T-helper 2 cell treated with Interferon-gamma antibody and Interleukin-4, amounts not matched to agents 5 μg/mL and 100 μg/mL, for 36 hours (primary cell): ENCODE data around the gene TBXAS1.
"Not testable (repeated sequence)": the region's sequence is repeated elsewhere in the genome, so short reads cannot be mapped to it uniquely, and the experiment has no call there.

Experiments
- DNase-seq: peaks from one replicate; pipeline ENCODE4 v3.0.0; 2021; ENCODE audit warnings: low spot score
- H3K27ac Mint-ChIP-seq: one replicate; pipeline ENCODE4 v1.8.0; 2021; ENCODE audit warnings: mild to moderate bottlenecking, mixed read lengths
- H3K27me3 Mint-ChIP-seq: one replicate; pipeline ENCODE4 v1.8.0; 2021; ENCODE audit warnings: low read depth, mixed read lengths
- H3K36me3 Mint-ChIP-seq: one replicate; pipeline ENCODE4 v1.8.0; 2021; ENCODE audit warnings: low read depth, mixed read lengths
- H3K4me1 Mint-ChIP-seq: one replicate; pipeline ENCODE4 v1.8.0; 2021; ENCODE audit warnings: low read depth, mixed read lengths
- H3K4me3 Mint-ChIP-seq: one replicate; pipeline ENCODE4 v1.8.0; 2022; ENCODE audit warnings: mild to moderate bottlenecking, moderate library complexity, mixed read lengths
- H3K9me3 Mint-ChIP-seq: one replicate; pipeline ENCODE4 v1.8.0; 2021; ENCODE audit warnings: mixed read lengths

The TBXAS1 gene

DNA sequence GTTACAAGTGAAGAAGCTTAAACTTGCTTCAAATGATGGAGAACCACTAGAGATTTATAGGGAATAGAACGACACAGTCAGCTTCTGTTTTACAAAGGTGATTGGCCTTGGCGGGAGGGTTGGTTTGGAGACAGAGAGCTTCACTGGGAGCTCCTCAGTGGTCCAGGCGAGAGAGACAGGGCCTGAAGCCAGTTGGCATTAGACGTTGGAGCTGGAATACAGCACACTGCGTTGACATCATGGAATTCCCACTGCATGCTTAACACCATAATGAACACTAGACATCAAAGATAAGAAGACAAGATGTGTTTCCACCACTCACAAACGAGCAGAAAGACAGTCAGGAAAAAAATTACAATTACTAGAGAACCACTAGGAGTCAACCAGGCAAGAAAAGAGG is 67.8 kb downstream of the TBXAS1 start:
- Mint-ChIP-seq H3K27me3 (peaks cover 3% of the 10 kb centered on the region), H3K27ac (no peak overlapping the region)

GRCh38 chr7:139897422-139898090 is 68.5 kb downstream of the TBXAS1 start:
- Mint-ChIP-seq H3K36me3 (no peaks in the 10 kb centered on the region), H3K4me1 (no peaks in the 10 kb centered on the region), H3K27me3 (peaks cover 3% of the 10 kb centered on the region), H3K9me3 (peaks cover under 1% of the 10 kb centered on the region), H3K27ac (no peak overlapping the region), H3K4me3 (no peak overlapping the region)
- no peak for DNase-seq

More for the DNA sequence above, 67.8 kb downstream of the TBXAS1 start:
- Mint-ChIP-seq H3K4me3 (no peak overlapping the region), H3K4me1 (no peaks in the 10 kb centered on the region), H3K36me3 (no peaks in the 10 kb centered on the region), H3K9me3 (no peaks in the 10 kb centered on the region)
- no peak for DNase-seq

GRCh38 chr7:139898483-139898882 is 69.4 kb downstream of the TBXAS1 start:
- DNase-seq, result no peak
- no peak overlapping the region for H3K4me3 Mint-ChIP-seq

DNA sequence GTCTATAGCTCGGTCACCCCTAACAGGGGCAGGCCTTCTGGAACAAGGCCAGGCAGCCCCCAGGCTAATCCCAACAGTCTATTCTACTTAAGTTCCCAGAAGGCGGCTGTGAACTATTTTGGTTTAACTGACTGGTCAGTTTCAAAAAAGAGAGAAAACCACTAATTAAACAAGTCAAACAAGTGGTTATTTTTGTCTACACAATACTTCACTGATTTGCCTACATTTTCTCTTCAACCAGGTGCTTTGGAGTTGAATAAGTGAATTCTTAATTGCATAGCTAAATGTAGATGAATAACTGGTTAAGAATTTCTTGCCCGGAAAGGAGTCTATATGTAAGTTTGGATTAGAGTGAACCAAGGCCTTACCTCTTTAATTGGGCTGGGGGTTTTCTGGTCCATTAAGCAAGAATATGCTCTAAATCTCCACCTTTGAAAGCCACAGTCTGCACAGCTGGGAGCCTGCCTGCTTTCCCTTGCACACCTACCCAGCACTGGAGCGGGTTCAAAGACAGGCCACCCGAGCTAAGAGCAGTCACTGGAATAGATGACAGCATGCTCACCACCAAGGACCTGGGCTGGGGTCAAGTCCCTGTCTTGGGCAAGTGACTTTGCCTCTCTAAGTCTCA is 70.4 kb downstream of the TBXAS1 start:
- DNase-seq, result no peak
- Mint-ChIP-seq H3K4me3 (no peak overlapping the region), H3K36me3 (no peaks in the 10 kb centered on the region), H3K4me1 (no peaks in the 10 kb centered on the region), H3K27me3 (peaks cover 16% of the 10 kb centered on the region), H3K27ac (no peak overlapping the region), H3K9me3 (peaks cover 14% of the 10 kb centered on the region)

More at GRCh38 chr7:139898483-139898882, 69.4 kb downstream of the TBXAS1 start:
- Mint-ChIP-seq H3K36me3 (no peaks in the 10 kb centered on the region), H3K27me3 (peaks cover 8% of the 10 kb centered on the region), H3K27ac (no peak overlapping the region), H3K9me3 (peaks cover 10% of the 10 kb centered on the region), H3K4me1 (no peaks in the 10 kb centered on the region)

GRCh38 chr7:139900326-139900725 is 71.3 kb downstream of the TBXAS1 start:
- DNase-seq, result no peak
- peaks cover 24% of the 10 kb centered on the region for H3K27me3 Mint-ChIP-seq
- H3K36me3 Mint-ChIP-seq, result no peaks in the 10 kb centered on the region
- H3K4me1 Mint-ChIP-seq, result no peaks in the 10 kb centered on the region
- peaks cover 14% of the 10 kb centered on the region for H3K9me3 Mint-ChIP-seq
- no peak overlapping the region for H3K27ac Mint-ChIP-seq
- H3K4me3 Mint-ChIP-seq, result no peak overlapping the region

DNA sequence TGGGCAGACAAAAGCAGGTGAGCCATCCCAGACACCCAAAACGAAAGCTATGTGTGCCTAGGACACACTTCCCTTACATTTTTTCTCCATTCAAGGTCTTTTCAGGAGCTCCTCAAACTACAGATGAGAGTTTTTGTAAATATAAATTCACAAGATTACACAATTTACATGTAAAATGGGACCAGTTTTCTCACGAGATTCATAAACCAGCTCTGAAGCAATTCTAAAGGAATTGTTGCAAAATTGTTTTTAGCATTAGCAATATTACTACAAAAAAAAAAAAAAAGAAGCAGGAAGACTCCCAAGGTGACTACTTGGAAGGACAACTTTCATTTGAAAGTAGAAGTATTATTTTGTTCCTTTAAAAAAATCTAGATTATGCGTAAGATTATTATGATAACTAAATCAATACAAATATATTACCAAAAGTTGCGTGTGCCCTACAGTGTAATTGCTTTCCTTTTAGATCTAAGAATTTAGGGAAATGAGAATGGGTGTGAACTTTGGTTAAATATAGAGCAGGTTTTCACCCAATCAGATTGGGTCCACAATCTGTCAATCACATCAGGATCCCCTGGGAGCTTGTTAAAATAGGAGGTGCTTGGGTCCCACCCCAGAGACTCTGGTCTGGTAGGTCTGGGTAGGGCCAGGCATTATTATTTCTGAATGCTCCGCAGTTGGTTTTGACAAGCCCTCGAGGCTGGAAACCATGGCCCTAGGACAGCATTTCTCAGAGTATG is 72.2 kb downstream of the TBXAS1 start:
- peaks cover 23% of the 10 kb centered on the region for H3K27me3 Mint-ChIP-seq
- H3K4me3 Mint-ChIP-seq, result no peak overlapping the region
- no peaks in the 10 kb centered on the region for H3K36me3 Mint-ChIP-seq
- H3K9me3 Mint-ChIP-seq, result peaks cover 15% of the 10 kb centered on the region
- no peak overlapping the region for H3K27ac Mint-ChIP-seq
- no peaks in the 10 kb centered on the region for H3K4me1 Mint-ChIP-seq
- no peak for DNase-seq

DNA sequence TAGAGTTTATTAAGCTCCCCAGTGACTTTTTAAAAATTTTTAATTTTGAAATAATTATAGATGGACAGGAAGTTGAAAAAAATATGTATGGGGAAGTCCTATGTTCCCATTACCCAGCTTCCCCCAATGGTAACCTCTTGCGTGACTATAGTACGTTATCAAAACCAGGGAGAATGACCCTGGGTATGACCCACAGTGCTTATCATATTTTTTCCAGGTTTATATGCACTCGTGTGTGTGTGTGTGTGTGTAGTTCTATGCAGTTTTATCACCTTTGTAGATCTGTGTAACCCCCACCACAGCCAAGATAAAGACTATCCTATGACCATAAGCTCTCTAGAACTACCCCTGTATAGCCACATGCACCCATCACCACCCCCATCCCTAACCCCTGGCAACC is 72.8 kb downstream of the TBXAS1 start:
- DNase-seq, result no peak
- Mint-ChIP-seq H3K4me3 (no peak overlapping the region), H3K27ac (no peak overlapping the region), H3K4me1 (no peaks in the 10 kb centered on the region), H3K9me3 (peaks cover 22% of the 10 kb centered on the region), H3K36me3 (no peaks in the 10 kb centered on the region), H3K27me3 (peaks cover 23% of the 10 kb centered on the region)

DNA sequence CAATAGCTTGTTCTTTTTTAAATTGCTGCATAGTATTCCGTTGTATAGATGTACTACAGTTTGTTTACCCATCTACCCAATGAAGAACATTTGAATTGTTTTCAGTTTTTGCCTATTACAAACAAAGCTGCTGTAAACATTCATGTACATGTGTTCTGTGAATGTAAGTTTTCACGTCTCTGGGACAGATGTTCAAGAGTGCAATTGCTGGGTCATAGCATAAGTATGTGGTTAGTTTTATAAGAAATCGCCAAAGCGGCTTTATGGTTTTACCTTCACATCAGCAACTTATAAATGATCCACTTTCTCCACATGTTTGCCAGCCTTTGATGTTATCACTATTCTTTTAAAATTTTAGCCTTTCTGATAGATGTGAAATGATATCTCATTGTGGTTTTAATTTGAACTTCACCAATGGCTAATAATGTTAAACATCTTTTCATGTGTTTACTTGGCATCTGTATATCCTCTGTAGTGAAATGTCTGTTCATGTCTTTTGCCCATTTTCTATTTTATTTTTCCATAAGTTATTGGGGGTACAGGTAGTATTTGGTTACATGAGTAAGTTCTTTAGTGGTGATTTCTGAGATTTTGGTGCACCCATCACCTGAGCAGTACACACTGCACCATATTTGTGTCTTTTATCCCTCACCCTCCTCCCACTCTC is 73.5 kb downstream of the TBXAS1 start:
- no peak for DNase-seq
- Mint-ChIP-seq H3K36me3 (no peaks in the 10 kb centered on the region), H3K27ac (no peak overlapping the region), H3K4me3 (no peak overlapping the region), H3K9me3 (peaks cover 24% of the 10 kb centered on the region), H3K4me1 (no peaks in the 10 kb centered on the region), H3K27me3 (peaks cover 25% of the 10 kb centered on the region)

- H3K4me3 Mint-ChIP-seq, H3K27ac Mint-ChIP-seq, H3K4me1 Mint-ChIP-seq: not testable (repeated sequence)
These were observed 74.0 kb downstream of the TBXAS1 start for GRCh38 chr7:139903103-139903477.

GRCh38 chr7:139906879-139907278 is 77.8 kb downstream of the TBXAS1 start:
- Mint-ChIP-seq H3K27me3 (peaks cover 54% of the 10 kb centered on the region), H3K4me3 (no peak overlapping the region), H3K4me1 (peaks cover 4% of the 10 kb centered on the region), H3K36me3 (no peaks in the 10 kb centered on the region), H3K27ac (no peak overlapping the region), H3K9me3 (peaks cover 28% of the 10 kb centered on the region)
- no peak for DNase-seq

More at GRCh38 chr7:139903103-139903477, 74.0 kb downstream of the TBXAS1 start:
- H3K27me3 Mint-ChIP-seq, result peaks cover 28% of the 10 kb centered on the region
- H3K9me3 Mint-ChIP-seq, result peaks cover 27% of the 10 kb centered on the region
- not testable (repeated sequence) for H3K36me3 Mint-ChIP-seq, DNase-seq

DNA sequence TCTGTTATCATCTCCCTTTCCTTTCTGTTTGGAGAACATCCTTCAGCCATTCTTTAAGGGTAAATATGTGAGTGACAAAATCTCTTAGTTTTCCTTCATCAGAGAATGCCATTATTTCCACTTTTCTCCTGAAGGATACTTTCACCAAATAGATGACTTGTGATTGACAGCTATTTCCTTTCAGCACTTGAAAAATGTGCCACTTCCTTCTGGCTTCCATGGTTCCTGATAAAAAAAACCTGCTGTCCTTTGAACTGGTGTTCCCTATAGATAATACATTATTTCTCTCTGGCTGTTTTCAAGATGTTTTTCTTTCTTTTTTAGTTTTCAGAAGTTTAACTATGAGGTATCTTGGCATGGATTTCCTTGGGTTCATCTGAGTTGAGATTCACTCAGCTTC is 79.7 kb downstream of the TBXAS1 start:
- no peaks in the 10 kb centered on the region for H3K36me3 Mint-ChIP-seq
- H3K9me3 Mint-ChIP-seq, result peaks cover 15% of the 10 kb centered on the region
- H3K27ac Mint-ChIP-seq, result no peak overlapping the region
- peaks cover 46% of the 10 kb centered on the region for H3K27me3 Mint-ChIP-seq
- no peak overlapping the region for H3K4me3 Mint-ChIP-seq
- peaks cover 4% of the 10 kb centered on the region for H3K4me1 Mint-ChIP-seq
- DNase-seq, result no peak

DNA sequence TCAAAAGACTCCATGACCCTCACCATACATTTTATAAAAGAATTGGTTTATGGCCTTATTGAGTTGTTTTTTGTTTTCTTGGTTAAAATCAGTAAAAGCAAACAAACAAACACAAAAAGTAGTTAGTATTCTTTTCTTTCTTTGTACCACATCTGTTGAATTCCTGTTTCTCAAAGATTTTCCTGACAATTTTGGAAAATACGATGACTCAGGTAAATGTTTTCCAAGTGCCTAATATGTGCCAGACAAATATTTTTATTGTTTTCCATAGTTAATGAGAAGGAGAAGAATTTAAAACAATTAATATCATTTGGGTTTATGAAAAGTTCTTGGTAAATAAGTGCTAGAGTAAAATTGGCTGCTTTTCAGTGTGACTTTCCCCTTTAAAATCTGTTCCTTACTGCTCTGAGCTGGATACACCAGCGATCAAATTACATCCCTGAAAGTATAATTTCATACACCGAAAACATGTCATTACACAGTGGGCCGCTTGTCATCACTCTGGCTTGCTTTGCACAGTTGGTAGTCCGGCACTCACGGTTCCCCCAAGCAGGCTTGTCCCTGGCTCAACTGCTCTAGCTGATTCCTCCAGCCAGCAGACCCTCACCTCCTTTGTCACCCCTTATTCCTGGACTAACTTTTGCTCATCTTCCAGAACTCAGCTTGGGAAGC is 80.5 kb downstream of the TBXAS1 start:
- Mint-ChIP-seq H3K36me3 (no peaks in the 10 kb centered on the region), H3K4me1 (peaks cover 4% of the 10 kb centered on the region), H3K27ac (no peak overlapping the region), H3K27me3 (peaks cover 41% of the 10 kb centered on the region), H3K4me3 (no peak overlapping the region), H3K9me3 (peaks cover 14% of the 10 kb centered on the region)
- no peak for DNase-seq

DNA sequence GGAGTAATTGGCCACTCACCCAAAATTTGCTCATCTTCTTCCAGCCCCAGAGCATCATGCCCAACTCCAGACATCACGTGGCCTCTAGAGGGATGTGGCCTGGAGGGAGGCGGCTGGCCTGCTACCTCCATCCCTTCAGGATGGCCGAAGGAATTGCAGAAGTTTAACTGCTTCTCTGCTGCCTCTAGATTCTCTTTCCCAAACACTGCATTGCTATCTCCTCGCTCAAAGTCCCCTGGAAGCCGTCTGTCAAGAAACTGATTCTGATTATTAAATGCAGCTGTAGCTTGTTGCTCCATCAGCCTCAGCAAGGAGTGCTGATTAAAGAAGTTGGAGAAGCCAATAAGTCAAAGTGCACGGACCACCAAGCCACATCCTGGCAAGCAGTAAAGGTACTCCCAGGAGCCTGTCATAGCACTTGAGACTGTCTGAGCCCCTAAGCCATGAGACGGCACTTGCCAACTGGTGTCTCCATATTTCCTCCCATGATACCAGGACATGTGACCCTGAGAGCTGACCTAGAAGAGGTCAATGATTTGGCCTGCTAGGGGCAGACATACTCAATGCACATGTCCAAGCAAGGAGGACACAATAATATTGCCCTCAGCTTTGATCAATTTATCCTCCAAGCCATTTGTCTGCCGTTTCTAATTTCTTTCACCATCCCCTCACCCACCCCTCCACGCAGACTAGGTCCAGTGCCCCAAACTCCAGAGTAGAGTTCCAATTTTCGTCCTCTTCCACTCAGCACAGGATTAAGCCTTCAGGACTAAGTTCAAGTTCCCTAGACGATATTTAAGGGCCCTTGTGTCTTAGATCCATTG is 84.2 kb downstream of the TBXAS1 start:
- DNase-seq, result no peak
- H3K27me3 Mint-ChIP-seq, result peaks cover 24% of the 10 kb centered on the region
- H3K9me3 Mint-ChIP-seq, result peaks cover under 1% of the 10 kb centered on the region
- peaks cover 17% of the 10 kb centered on the region for H3K4me1 Mint-ChIP-seq
- no peak overlapping the region for H3K27ac Mint-ChIP-seq
- no peaks in the 10 kb centered on the region for H3K36me3 Mint-ChIP-seq
- no peak overlapping the region for H3K4me3 Mint-ChIP-seq
